Ishikawa (cell line): Measurements from ENCODE around the gene MAP7D2.

Experiments used
- CEBPB ChIP-seq: IDR thresholded peaks from 2 replicates; pipeline ENCODE4 v1.6.1; 2012
- CREB1 ChIP-seq: IDR thresholded peaks from 2 replicates; pipeline ENCODE4 v1.6.1; 2012; ENCODE audit warnings: low read depth
- EGR1 ChIP-seq: IDR thresholded peaks from 2 replicates; pipeline ENCODE4 v1.6.1; 2012
- EP300 ChIP-seq: IDR thresholded peaks from 2 replicates; pipeline ENCODE4 v1.6.1; 2012; ENCODE audit warnings: borderline replicate concordance
- FOXM1 ChIP-seq: IDR thresholded peaks from 2 replicates; pipeline ENCODE4 v1.6.1; 2012; ENCODE audit warnings: low read depth, borderline replicate concordance
- NFIC ChIP-seq: IDR thresholded peaks from 2 replicates; pipeline ENCODE4 v1.6.1; 2012
- RAD21 ChIP-seq: IDR thresholded peaks from 2 replicates; pipeline ENCODE4 v1.6.1; 2012; ENCODE audit warnings: low read depth
- TAF1 ChIP-seq: IDR thresholded peaks from 2 replicates; pipeline ENCODE4 v1.6.1; 2012; ENCODE audit warnings: low read depth, mild to moderate bottlenecking
- TCF12 ChIP-seq: IDR thresholded peaks from 2 replicates; pipeline ENCODE4 v1.6.1; 2012; ENCODE audit warnings: low read depth
- TEAD4 ChIP-seq: IDR thresholded peaks from 2 replicates; pipeline ENCODE4 v1.6.1; 2012
- YY1 ChIP-seq: IDR thresholded peaks from 2 replicates; pipeline ENCODE4 v1.6.1; 2012; ENCODE audit warnings: low read depth
- ZBTB7A ChIP-seq: IDR thresholded peaks from 2 replicates; pipeline ENCODE4 v1.6.1; 2012; ENCODE audit warnings: low read depth
- TF ChIP-seq, protein P1 (sequence below): IDR thresholded peaks from 2 replicates; pipeline ENCODE4 v1.6.1; 2012
- TF ChIP-seq, protein P2 (sequence below): IDR thresholded peaks from 2 replicates; pipeline ENCODE4 v1.6.1; 2012
- TF ChIP-seq, protein P3 (sequence below): IDR thresholded peaks from 2 replicates; pipeline ENCODE4 v1.6.1; 2012; ENCODE audit warnings: low read depth, mild to moderate bottlenecking

MAP7D2 gene

DNA sequence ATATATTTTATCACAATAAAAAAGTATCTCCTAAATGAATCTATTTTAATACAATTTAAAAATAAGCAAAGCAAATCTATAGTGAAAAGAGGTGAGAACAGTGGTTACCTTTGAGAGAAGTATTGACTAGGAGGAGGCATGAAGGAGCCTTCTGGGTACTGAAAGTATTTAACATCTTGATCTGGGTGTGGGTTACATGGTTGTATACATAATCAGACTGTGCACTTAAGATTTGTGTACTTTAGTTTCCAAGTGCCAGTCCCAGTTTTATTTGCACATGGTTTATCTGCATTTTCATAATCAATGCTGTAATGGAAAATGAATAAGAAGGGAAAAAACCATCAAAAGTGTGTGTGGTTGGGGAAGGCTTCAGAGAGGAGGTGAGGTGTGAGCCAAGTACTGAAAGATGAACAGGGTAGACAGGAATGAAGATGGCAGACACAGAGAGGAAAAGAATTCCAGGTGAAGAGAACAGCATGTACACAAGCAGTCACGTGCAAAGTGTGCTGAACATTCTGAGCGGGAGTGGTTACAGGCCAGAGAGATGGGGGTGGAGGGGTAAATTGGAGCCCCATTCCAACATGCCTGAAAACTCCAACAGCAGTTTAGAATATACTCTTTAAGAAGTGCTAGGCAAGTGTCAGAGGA lies 14.6 kb downstream of the MAP7D2 start:
- TF ChIP-seq, protein P1, sequence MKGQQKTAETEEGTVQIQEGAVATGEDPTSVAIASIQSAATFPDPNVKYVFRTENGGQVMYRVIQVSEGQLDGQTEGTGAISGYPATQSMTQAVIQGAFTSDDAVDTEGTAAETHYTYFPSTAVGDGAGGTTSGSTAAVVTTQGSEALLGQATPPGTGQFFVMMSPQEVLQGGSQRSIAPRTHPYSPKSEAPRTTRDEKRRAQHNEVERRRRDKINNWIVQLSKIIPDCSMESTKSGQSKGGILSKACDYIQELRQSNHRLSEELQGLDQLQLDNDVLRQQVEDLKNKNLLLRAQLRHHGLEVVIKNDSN = no peak

DNA sequence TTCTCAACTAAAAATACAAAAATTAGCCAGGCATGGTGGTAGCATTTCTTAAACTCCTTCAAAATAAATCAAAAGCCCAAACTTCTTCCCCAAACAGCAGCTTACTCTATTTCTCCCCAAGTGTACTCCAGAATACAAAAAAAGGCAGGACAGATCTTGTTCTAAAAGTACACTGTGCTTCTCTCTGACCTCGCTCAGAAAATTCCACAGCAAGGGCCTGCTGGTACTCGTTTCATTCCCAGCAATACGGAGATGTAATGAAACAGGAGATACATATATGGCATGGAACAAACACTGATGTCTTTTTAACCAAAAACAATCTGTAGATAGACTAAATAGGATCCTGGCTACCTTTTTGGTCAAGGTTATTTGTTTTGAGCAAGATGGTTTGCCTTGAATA lies 25.2 kb downstream of the MAP7D2 start:
- TF ChIP-seq TAF1 = no peak
- TF ChIP-seq, protein P2, sequence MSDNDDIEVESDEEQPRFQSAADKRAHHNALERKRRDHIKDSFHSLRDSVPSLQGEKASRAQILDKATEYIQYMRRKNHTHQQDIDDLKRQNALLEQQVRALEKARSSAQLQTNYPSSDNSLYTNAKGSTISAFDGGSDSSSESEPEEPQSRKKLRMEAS = no peak
- TF ChIP-seq TCF12 = no peak
- TF ChIP-seq EGR1 = no peak
- TF ChIP-seq EP300 = no peak
- no peak for TF ChIP-seq CEBPB
- TF ChIP-seq, protein P1 = no peak

DNA sequence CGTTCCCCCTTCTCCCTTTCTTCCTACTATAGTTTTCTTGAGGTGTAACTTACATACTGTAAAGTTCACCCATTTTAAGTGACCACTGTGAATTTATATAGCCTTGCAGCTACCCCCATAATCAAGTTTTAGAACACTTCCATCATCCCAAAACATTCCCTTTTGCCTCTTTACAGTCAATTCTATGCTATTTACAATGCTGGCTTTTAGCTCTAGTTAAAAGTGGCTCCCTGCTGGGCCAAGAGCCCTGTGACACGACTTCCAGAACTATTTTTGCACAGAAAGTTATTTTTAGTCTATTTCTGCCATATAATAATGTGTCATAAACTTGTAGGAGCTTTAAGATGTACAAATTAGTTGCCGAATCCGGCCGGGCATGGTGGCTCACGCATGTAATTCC lies 26.9 kb downstream of the MAP7D2 start:
- TF ChIP-seq RAD21 = no peak
- no peak for TF ChIP-seq CEBPB
- TF ChIP-seq FOXM1 = no peak
- TF ChIP-seq, protein P3, sequence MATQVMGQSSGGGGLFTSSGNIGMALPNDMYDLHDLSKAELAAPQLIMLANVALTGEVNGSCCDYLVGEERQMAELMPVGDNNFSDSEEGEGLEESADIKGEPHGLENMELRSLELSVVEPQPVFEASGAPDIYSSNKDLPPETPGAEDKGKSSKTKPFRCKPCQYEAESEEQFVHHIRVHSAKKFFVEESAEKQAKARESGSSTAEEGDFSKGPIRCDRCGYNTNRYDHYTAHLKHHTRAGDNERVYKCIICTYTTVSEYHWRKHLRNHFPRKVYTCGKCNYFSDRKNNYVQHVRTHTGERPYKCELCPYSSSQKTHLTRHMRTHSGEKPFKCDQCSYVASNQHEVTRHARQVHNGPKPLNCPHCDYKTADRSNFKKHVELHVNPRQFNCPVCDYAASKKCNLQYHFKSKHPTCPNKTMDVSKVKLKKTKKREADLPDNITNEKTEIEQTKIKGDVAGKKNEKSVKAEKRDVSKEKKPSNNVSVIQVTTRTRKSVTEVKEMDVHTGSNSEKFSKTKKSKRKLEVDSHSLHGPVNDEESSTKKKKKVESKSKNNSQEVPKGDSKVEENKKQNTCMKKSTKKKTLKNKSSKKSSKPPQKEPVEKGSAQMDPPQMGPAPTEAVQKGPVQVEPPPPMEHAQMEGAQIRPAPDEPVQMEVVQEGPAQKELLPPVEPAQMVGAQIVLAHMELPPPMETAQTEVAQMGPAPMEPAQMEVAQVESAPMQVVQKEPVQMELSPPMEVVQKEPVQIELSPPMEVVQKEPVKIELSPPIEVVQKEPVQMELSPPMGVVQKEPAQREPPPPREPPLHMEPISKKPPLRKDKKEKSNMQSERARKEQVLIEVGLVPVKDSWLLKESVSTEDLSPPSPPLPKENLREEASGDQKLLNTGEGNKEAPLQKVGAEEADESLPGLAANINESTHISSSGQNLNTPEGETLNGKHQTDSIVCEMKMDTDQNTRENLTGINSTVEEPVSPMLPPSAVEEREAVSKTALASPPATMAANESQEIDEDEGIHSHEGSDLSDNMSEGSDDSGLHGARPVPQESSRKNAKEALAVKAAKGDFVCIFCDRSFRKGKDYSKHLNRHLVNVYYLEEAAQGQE = no peak
- TF ChIP-seq YY1 = no peak
- no peak for TF ChIP-seq NFIC
- TF ChIP-seq TAF1 = no peak
- TF ChIP-seq EGR1 = no peak
- TF ChIP-seq TCF12 = no peak
- TF ChIP-seq ZBTB7A = no peak
- no peak for TF ChIP-seq CREB1

DNA sequence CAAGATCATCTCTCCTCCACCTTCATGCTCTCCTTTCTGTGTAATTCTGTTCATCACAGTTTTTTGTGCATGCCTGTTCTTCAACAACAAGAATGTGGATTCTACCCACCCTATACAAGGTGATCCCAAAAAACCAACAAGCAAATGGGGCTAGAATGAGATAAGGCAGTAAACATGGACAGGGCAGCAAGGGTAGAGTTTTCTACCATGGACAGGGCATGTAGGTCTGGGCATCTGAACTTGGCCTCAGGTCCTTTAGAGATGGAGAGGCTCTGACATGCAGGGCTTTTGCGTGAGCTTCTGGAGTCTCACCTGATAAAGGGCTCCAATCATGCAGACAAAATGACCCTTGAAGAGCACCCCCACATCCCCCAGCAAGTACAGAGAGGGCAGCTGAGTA lies 36.4 kb downstream of the MAP7D2 start:
- no peak for TF ChIP-seq EGR1
- TF ChIP-seq, protein P3 = peak; percentile 67
- no peak for TF ChIP-seq TAF1

DNA sequence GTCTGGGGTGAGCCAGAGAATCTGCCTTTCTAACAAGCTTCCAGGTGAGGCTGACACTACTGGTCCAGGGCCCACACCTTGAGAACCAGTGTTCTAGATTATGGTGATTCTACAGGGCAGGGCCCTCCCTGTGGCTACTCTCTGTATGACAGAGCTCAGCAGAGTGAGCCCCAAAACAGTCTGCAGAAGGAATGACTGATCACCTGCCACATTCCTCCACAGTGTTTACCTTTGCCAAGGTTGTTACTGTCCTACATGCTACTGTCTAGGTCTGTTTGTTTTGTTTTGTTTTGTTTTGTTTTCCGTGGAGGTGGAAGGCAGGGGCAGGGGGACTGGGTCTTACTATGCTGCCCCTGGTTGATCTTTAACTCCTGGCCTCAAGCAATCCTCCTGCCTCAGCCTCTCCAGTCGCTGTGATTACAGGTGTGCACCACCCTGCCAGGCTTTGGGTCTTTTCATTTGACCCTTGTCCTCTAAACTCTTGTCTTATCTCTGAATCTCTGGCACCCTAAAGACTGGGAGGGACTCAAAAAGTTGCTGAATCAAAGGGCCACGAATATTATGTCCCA lies 45.1 kb downstream of the MAP7D2 start:
- no peak for TF ChIP-seq NFIC
- no peak for TF ChIP-seq EGR1
- TF ChIP-seq TAF1 = no peak
- no peak for TF ChIP-seq CREB1
- TF ChIP-seq, protein P2 = no peak
- no peak for TF ChIP-seq TEAD4
- no peak for TF ChIP-seq FOXM1

DNA sequence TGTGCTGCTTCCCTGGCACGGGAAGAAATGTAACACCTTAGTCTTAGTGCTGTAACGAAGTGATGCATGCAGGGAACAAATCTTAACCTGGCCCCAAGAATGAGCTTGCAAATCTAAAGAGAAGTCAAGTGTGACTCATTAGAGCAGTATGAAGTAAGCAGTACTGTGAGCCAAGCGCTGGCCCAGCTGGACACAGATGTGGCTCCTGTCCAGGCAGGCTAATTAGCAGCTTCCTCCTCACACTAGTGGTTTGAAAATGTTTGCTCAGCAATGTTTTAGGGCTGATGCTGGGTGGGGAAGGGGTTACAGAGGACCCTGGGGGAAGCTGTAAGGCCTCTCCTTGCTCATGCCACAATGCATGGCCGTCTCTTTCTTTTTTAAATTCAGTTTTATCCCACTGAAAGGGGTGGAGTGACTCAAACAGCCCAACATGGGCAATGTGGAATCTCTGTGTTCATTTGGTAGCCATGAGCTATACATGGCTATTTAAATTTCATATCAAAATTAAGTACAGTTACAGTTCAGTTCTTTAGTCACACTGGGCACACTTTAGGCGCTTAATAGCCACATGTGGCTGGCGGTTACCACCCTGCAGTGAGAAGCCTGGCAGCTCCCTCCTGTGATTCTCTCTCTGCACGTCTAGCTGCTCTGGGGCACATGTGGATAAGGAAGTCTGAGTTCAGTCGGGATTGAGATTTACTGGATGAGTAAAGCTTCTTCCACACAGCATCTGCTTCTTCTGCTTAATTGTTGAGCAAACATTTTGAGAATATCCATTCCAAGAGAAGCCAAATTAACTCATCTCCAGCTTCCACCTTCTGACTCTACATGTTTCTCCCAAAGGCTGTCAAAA lies 48.8 kb downstream of the MAP7D2 start:
- peak; percentile 93 for TF ChIP-seq NFIC
- TF ChIP-seq EP300 = peak; percentile 35; the same call in 1 of the 2 replicates
- peak; percentile 33; the same call in 1 of the 2 replicates for TF ChIP-seq CEBPB
- no peak for TF ChIP-seq TAF1
- TF ChIP-seq, protein P2 = peak; percentile 48; the same call in 1 of the 2 replicates
- no peak for TF ChIP-seq EGR1
- peak; percentile 60 for TF ChIP-seq TEAD4
- peak; percentile 81 for TF ChIP-seq TCF12
- no peak; the same call in 1 of the 2 replicates for TF ChIP-seq RAD21
